GM23248 (cell line): ENCODE measurements around the gene HIF3A.

Source experiments
- EZH2 ChIP-seq: fragments of 200-600 bp; sonication (generic); IDR thresholded peaks from 2 replicates; pipeline ENCODE4 v1.6.1; 2018; ENCODE audit warnings: antibody characterized with exemption, mild to moderate bottlenecking; ENCODE audit not compliant: insufficient read depth, poor library complexity, severe bottlenecking
- EZH2phosphoT487 ChIP-seq: fragments of 200-600 bp; sonication (generic); IDR thresholded peaks from 2 replicates; pipeline ENCODE4 v1.6.1; 2018; ENCODE audit warnings: antibody characterized with exemption, moderate library complexity, mild to moderate bottlenecking, low read depth; ENCODE audit not compliant: insufficient read depth

DNA sequence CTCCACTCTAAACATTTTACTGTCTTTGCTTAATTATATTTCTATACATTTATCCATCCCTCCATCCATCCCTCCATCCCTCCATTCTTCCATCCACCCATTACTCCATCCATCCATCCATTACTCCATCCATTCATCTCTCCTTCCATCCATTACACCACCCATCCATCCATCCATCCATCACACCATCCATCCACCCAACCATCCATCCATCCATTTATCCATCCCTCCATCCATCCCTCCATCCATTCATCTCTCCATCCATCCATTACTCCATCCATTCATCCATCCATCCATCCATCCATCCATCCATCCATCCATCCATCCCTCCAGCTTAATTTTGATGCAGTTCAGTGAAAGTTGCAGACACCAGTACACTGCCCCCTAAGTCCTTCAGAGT is 5.0 kb upstream of the HIF3A start:
- TF ChIP-seq EZH2 = no peak
- no peak for TF ChIP-seq EZH2phosphoT487
